ENCODE results near the gene CCNY. TPM values are rescaled to one million over a fixed set of nuclear protein-coding genes. Genes with fewer than 3 reads are reported as not detected.

The CCNY gene
- total RNA-seq, 1 experiment from 2014 or later = 122 TPM

DNA sequence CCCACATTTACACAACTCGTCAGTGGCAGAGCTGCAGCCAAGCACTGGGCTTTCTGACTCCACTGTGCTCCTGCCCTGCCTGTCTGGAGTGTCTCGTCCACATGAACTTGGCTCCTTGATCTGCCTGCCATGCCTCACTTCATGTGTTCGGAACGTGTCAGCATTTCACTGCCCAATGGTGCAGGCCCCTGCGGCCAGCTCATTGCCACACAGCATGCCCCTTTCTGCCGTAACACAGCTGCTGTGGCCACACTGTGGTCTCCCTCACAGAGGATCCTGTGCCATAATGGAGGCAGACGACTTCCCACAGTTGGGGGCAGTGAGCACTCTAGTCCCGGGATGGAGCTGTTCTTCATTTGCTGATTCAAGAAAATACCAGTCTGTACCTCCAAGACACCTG lies 174.6 kb downstream of the CCNY start:
- Histone ChIP-seq H3K4me1 (peaks cover 1% of the 10 kb centered on the region; the same call in 1 of the 2 replicates), H3K27me3 (replicated peaks; ENCODE audit: control insufficient read depth, insufficient read depth, low read length) (no peaks in the 10 kb centered on the region), H3K36me3 (ENCODE audit: control insufficient read depth, insufficient read depth, low read length) (no peaks in the 10 kb centered on the region; the same call in 1 of the 2 replicates), H3K4me3 (ENCODE audit: low read depth, low read length) (no peak overlapping the region), H3K9me3 (no peaks in the 10 kb centered on the region)
- intact Hi-C loops (cut with micrococcal nuclease; ENCODE audit: unreplicated experiment) = no loop called here
- DNase-seq = no peak
- H3K27ac Mint-ChIP-seq (ENCODE audit: unreplicated experiment) = no peak overlapping the region
- no peaks in the 10 kb centered on the region for H3K9me3 Mint-ChIP-seq (ENCODE audit: unreplicated experiment)
- H3K27me3 Mint-ChIP-seq (ENCODE audit: insufficient read depth, unreplicated experiment) = no peaks in the 10 kb centered on the region
- BruUV-seq (replicated peaks) = no TSS peak
- H3K36me3 Mint-ChIP-seq (ENCODE audit: insufficient read depth, unreplicated experiment) = no peaks in the 10 kb centered on the region
- ChIA-PET POLR2A (no interaction called here), CTCF (no interaction called here)
- no peak overlapping the region for H3K4me3 Mint-ChIP-seq (ENCODE audit: unreplicated experiment)
- peaks cover 12% of the 10 kb centered on the region for H3K4me1 Mint-ChIP-seq (ENCODE audit: low read depth, unreplicated experiment)
- TF ChIP-seq, protein P1, sequence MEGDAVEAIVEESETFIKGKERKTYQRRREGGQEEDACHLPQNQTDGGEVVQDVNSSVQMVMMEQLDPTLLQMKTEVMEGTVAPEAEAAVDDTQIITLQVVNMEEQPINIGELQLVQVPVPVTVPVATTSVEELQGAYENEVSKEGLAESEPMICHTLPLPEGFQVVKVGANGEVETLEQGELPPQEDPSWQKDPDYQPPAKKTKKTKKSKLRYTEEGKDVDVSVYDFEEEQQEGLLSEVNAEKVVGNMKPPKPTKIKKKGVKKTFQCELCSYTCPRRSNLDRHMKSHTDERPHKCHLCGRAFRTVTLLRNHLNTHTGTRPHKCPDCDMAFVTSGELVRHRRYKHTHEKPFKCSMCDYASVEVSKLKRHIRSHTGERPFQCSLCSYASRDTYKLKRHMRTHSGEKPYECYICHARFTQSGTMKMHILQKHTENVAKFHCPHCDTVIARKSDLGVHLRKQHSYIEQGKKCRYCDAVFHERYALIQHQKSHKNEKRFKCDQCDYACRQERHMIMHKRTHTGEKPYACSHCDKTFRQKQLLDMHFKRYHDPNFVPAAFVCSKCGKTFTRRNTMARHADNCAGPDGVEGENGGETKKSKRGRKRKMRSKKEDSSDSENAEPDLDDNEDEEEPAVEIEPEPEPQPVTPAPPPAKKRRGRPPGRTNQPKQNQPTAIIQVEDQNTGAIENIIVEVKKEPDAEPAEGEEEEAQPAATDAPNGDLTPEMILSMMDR (IDR thresholded peaks at IDR 0.05; ENCODE audit: insufficient read depth in 1 of 2, low read depth in 1 of 2, low read length in 1 of 2, severe bottlenecking in 1 of 2, unreplicated experiment in 1 of 2) = no peak

DNA sequence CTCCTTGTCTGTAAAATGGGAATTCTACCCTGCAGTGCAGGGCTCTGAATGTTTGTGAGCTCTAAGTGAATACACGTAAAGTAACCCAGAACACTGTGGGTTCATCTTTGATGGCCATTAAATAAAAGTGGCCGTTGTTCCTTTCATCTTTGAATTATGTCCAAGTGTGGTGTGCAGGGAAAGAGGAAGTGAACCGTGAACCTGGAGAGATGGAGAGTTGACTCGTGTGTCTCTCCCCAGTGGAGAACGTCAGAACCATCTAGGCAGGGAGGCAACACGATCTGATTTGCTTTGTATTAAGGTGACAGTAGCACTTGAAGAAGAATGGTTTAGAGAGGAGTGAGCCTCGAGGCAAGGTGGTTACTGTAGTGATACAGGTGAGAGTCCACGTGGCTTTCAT lies 175.3 kb downstream of the CCNY start:
- no peaks in the 10 kb centered on the region for H3K27me3 ChIP-seq (replicated peaks; ENCODE audit: control insufficient read depth, insufficient read depth, low read length)
- Mint-ChIP-seq H3K4me1 (ENCODE audit: low read depth, unreplicated experiment) (peaks cover 12% of the 10 kb centered on the region), H3K36me3 (ENCODE audit: insufficient read depth, unreplicated experiment) (no peaks in the 10 kb centered on the region), H3K27me3 (ENCODE audit: insufficient read depth, unreplicated experiment) (no peaks in the 10 kb centered on the region), H3K9me3 (ENCODE audit: unreplicated experiment) (no peaks in the 10 kb centered on the region), H3K27ac (ENCODE audit: unreplicated experiment) (no peak overlapping the region), H3K4me3 (ENCODE audit: unreplicated experiment) (no peak overlapping the region)
- TF ChIP-seq, protein P1 (IDR thresholded peaks at IDR 0.05; ENCODE audit: insufficient read depth in 1 of 2, low read depth in 1 of 2, low read length in 1 of 2, severe bottlenecking in 1 of 2, unreplicated experiment in 1 of 2) = no peak
- CTCF ChIA-PET = no interaction called here
- no peaks in the 10 kb centered on the region for H3K9me3 ChIP-seq
- no TSS peak for BruUV-seq (replicated peaks)
- no peak overlapping the region for H3K4me3 ChIP-seq (ENCODE audit: low read depth, low read length)
- H3K36me3 ChIP-seq (ENCODE audit: control insufficient read depth, insufficient read depth, low read length) = no peaks in the 10 kb centered on the region; the same call in 1 of the 2 replicates
- peaks cover 6% of the 10 kb centered on the region; the same call in 1 of the 2 replicates for H3K4me1 ChIP-seq
- POLR2A ChIA-PET = no interaction called here
- intact Hi-C loops (cut with micrococcal nuclease; ENCODE audit: unreplicated experiment) = no loop called here
- DNase-seq = no peak

DNA sequence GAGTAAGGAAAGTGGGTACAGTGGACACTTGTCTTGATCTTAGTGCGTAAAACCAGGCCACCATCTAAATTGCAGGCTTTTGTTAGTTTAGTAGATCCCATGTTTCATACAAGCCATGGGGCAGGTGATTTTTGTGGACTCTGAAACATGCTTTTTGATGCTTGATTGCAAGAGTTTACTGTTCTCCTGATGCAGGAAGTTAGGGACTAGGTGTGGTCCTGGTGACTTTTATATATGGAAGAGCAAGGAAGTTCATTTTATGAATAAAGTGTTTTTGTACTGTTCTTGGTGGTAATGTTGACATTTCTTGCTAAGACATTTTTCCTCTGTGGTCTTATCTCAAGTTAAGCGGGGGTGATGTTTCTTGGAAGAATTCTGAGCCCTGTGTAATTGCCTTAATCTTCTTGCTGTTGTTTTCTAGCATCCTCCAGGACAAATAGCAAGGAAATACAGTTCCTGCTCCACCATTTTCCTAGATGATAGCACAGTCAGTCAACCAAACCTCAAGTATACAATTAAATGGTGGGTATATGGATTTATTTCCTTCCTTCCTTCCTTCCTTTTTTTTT lies 179.9 kb downstream of the CCNY start:
- Mint-ChIP-seq H3K4me3 (ENCODE audit: unreplicated experiment) (no peak overlapping the region), H3K36me3 (ENCODE audit: insufficient read depth, unreplicated experiment) (peaks cover 15% of the 10 kb centered on the region), H3K9me3 (ENCODE audit: unreplicated experiment) (no peaks in the 10 kb centered on the region), H3K4me1 (ENCODE audit: low read depth, unreplicated experiment) (peaks cover 11% of the 10 kb centered on the region), H3K27me3 (ENCODE audit: insufficient read depth, unreplicated experiment) (no peaks in the 10 kb centered on the region), H3K27ac (ENCODE audit: unreplicated experiment) (no peak overlapping the region)
- TF ChIP-seq, protein P1 (IDR thresholded peaks at IDR 0.05; ENCODE audit: insufficient read depth in 1 of 2, low read depth in 1 of 2, low read length in 1 of 2, severe bottlenecking in 1 of 2, unreplicated experiment in 1 of 2) = no peak
- no TSS peak for BruUV-seq (replicated peaks)
- H3K36me3 ChIP-seq (ENCODE audit: control insufficient read depth, insufficient read depth, low read length) = no peaks in the 10 kb centered on the region
- H3K4me3 ChIP-seq (ENCODE audit: low read depth, low read length) = no peak overlapping the region
- peaks cover 6% of the 10 kb centered on the region; the same call in 1 of the 2 replicates for H3K4me1 ChIP-seq
- CTCF ChIA-PET = no interaction called here
- intact Hi-C loops (cut with micrococcal nuclease; ENCODE audit: unreplicated experiment) = no loop called here
- H3K27me3 ChIP-seq (replicated peaks; ENCODE audit: control insufficient read depth, insufficient read depth, low read length) = no peaks in the 10 kb centered on the region
- POLR2A ChIA-PET = no interaction called here
- no peak for DNase-seq
- no peaks in the 10 kb centered on the region for H3K9me3 ChIP-seq

All from Caco-2 (cell line).